Activated B cell treated with CpG ODN at 0.5 μM for 24 hours (primary cell): Measurements from ENCODE around the gene P4HA2. TPM values are rescaled to one million over a fixed set of nuclear protein-coding genes. Genes with fewer than 3 reads are reported as not detected.
"Not testable (repeated sequence)": the region's sequence is repeated elsewhere in the genome, so short reads cannot be mapped to it uniquely, and the experiment has no call there.

ENCODE experiments used
- ATAC-seq: fragments of 200-7000 bp; cut with Tn5 transposase; one replicate; pipeline ENCODE4 v1.10.0; 2021; ENCODE audit warnings: low read depth, mild to moderate bottlenecking, moderate library complexity
- CTCF ChIA-PET: fragments of 350-600 bp; sonication (Branson Sonifier 250); formaldehyde crosslinking; loops from one replicate; lab custom pipeline; 2021; ENCODE audit warnings: antibody characterized with exemption; lab: Charles Lee
- POLR2A ChIA-PET: fragments of 350-600 bp; sonication (Branson Sonifier 250); formaldehyde crosslinking; loops from one replicate; lab custom pipeline; 2021; ENCODE audit warnings: antibody characterized with exemption; lab: Charles Lee
- DNase-seq: peaks from one replicate; pipeline ENCODE4 v3.0.0; 2022
- H3K27ac Mint-ChIP-seq: one replicate; pipeline ENCODE4 v1.8.0; 2020; ENCODE audit warnings: mixed read lengths
- H3K27me3 Mint-ChIP-seq: one replicate; pipeline ENCODE4 v1.8.0; 2021; ENCODE audit warnings: mixed read lengths
- H3K36me3 Mint-ChIP-seq: one replicate; pipeline ENCODE4 v1.8.0; 2021; ENCODE audit warnings: low read depth, mixed read lengths
- H3K4me1 Mint-ChIP-seq: one replicate; pipeline ENCODE4 v1.8.0; 2021; ENCODE audit warnings: mixed read lengths
- H3K4me3 Mint-ChIP-seq: one replicate; pipeline ENCODE4 v1.8.0; 2020; ENCODE audit warnings: mild to moderate bottlenecking, mixed read lengths
- H3K9me3 Mint-ChIP-seq: one replicate; pipeline ENCODE4 v1.8.0; 2020; ENCODE audit warnings: mixed read lengths
- CTCF ChIP-seq: fragments of 200-600 bp; IDR thresholded peaks from one replicate; pipeline ENCODE4 v1.8.0; 2022; ENCODE audit warnings: antibody characterized with exemption, mild to moderate bottlenecking
- intact Hi-C: fragments of 100-400 bp; cut with micrococcal nuclease; formaldehyde crosslinking; loops from one replicate; pipeline ENCODE4 v1.15.1; 2024
- total RNA-seq: library from RNA; stranded (reverse); gene quantifications from 2 replicates; pipeline ENCODE4 v1.2.3, GENCODE V29; 2022

The P4HA2 gene
- total RNA-seq, 1 donor from 2014 or later: 0.29 TPM

GRCh38 chr5:132176987-132177386 is 50.7 kb downstream of the P4HA2 start:
- peaks cover 24% of the 10 kb centered on the region for H3K4me1 Mint-ChIP-seq
- ChIA-PET CTCF (interaction anchor here (1.0 to 1.6 kb wide), 5 partner anchors 11 to 114 kb away, joined by 3 to 7 read pairs (median 4); no protein-coding TSS in a partner anchor), POLR2A (interaction anchor here (0.7 to 1.3 kb wide), 3 partner anchors 58 to 192 kb away, joined by 3 read pairs; partner anchors contain the start of gene SLC22A5)
- peak overlapping the region; percentile 26 for H3K27ac Mint-ChIP-seq
- no peaks in the 10 kb centered on the region for H3K9me3 Mint-ChIP-seq
- ATAC-seq: peak; percentile 84
- peak overlapping the region; percentile 65 for H3K4me3 Mint-ChIP-seq
- no peaks in the 10 kb centered on the region for H3K27me3 Mint-ChIP-seq
- no peak for DNase-seq
- H3K36me3 Mint-ChIP-seq: no peaks in the 10 kb centered on the region
- no peak for TF ChIP-seq CTCF
- intact Hi-C loops: loop anchor here (1.0 to 5.0 kb wide), 4 partner anchors 74 to 320 kb away; partner anchors contain the start of gene SLC22A4

GRCh38 chr5:132176521-132176945 is 51.1 kb downstream of the P4HA2 start:
- H3K4me3 Mint-ChIP-seq: peak overlapping the region; percentile 65
- TF ChIP-seq CTCF: no peak
- peak overlapping the region; percentile 69 for H3K27ac Mint-ChIP-seq
- H3K9me3 Mint-ChIP-seq: no peaks in the 10 kb centered on the region
- peaks cover 24% of the 10 kb centered on the region for H3K4me1 Mint-ChIP-seq
- ATAC-seq: peak; percentile 19
- ChIA-PET CTCF (interaction anchor here (1.0 to 1.6 kb wide), 5 partner anchors 11 to 113 kb away, joined by 3 to 7 read pairs (median 4); no protein-coding TSS in a partner anchor), POLR2A (interaction anchor here (0.7 to 1.3 kb wide), 2 partner anchors 58 to 73 kb away, joined by 3 read pairs; no protein-coding TSS in a partner anchor)
- no peak for DNase-seq
- intact Hi-C loops: loop anchor here (5.0 kb wide), 2 partner anchors 116 to 321 kb away; partner anchors contain the start of gene SLC22A4
- no peaks in the 10 kb centered on the region for H3K27me3 Mint-ChIP-seq
- no peaks in the 10 kb centered on the region for H3K36me3 Mint-ChIP-seq

- no peak for DNase-seq
- Mint-ChIP-seq H3K27ac (no peak overlapping the region), H3K9me3 (peaks cover 7% of the 10 kb centered on the region), H3K36me3 (no peaks in the 10 kb centered on the region), H3K4me1 (peaks cover 4% of the 10 kb centered on the region), H3K4me3 (no peak overlapping the region), H3K27me3 (peaks cover 8% of the 10 kb centered on the region)
- no peak for TF ChIP-seq CTCF
- CTCF ChIA-PET: no interaction called here
- no peak for ATAC-seq
- intact Hi-C loops: no loop called here
- POLR2A ChIA-PET: no interaction called here
Observed at GRCh38 chr5:132162945-132163344, 64.7 kb downstream of the P4HA2 start.

GRCh38 chr5:132161574-132162326 is 65.9 kb downstream of the P4HA2 start:
- intact Hi-C loops, H3K4me1 Mint-ChIP-seq, H3K27ac Mint-ChIP-seq, H3K9me3 Mint-ChIP-seq, H3K36me3 Mint-ChIP-seq, ATAC-seq, CTCF ChIA-PET, H3K4me3 Mint-ChIP-seq, DNase-seq, POLR2A ChIA-PET: not testable (repeated sequence)
- peaks cover 10% of the 10 kb centered on the region for H3K27me3 Mint-ChIP-seq

- intact Hi-C loops: no loop called here
- no peak for ATAC-seq
- H3K4me3 Mint-ChIP-seq: no peak overlapping the region
- H3K4me1 Mint-ChIP-seq: no peaks in the 10 kb centered on the region
- no peak overlapping the region for H3K27ac Mint-ChIP-seq
- no peak for TF ChIP-seq CTCF
- peaks cover 6% of the 10 kb centered on the region for H3K36me3 Mint-ChIP-seq
- CTCF ChIA-PET: no interaction called here
- H3K9me3 Mint-ChIP-seq: peaks cover 26% of the 10 kb centered on the region
- no peak for DNase-seq
- H3K27me3 Mint-ChIP-seq: peaks cover 24% of the 10 kb centered on the region
- POLR2A ChIA-PET: no interaction called here
Observed at GRCh38 chr5:132156413-132156812, 71.2 kb downstream of the P4HA2 start.
